GM12872 (cell line): ENCODE results near the gene SLC25A42.

Experiments used
- CTCF ChIP-seq: IDR thresholded peaks from 3 replicates; pipeline ENCODE4 v1.5.1; 2011; ENCODE audit warnings: low read depth, mild to moderate bottlenecking, low read length, moderate library complexity; ENCODE audit not compliant: insufficient read depth

SLC25A42 gene

GRCh38 chr19:19063183-19064097, at the start of gene SLC25A42:
Gene SLC25A42 (plus strand): TSS chr19:19063994. CDS start chr19:19096125, 32,131 bp downstream.
- TF ChIP-seq CTCF, result no peak

- no peak for TF ChIP-seq CTCF
Measured at GRCh38 chr19:19021115-19021514, 42.7 kb upstream of the SLC25A42 start.

- TF ChIP-seq CTCF, result no peak
Measured at GRCh38 chr19:19022380-19022961, 41.3 kb upstream of the SLC25A42 start.

- TF ChIP-seq CTCF, result no peak
Measured at GRCh38 chr19:19025861-19026260, 37.9 kb upstream of the SLC25A42 start.

GRCh38 chr19:19026299-19026971, 37.4 kb upstream of the SLC25A42 start:
- TF ChIP-seq CTCF, result peak; percentile 16; the same call in 1 of the 3 replicates

GRCh38 chr19:19027228-19027627, 36.6 kb upstream of the SLC25A42 start:
- no peak for TF ChIP-seq CTCF

GRCh38 chr19:19028526-19028925, 35.3 kb upstream of the SLC25A42 start:
- TF ChIP-seq CTCF, result no peak
